ENCODE results near the gene UROS. TPM values are rescaled to one million over a fixed set of nuclear protein-coding genes. Genes with fewer than 3 reads are reported as not detected.

The UROS gene
- total RNA-seq, 1 donor from 2014 or later = 54.0 TPM

DNA sequence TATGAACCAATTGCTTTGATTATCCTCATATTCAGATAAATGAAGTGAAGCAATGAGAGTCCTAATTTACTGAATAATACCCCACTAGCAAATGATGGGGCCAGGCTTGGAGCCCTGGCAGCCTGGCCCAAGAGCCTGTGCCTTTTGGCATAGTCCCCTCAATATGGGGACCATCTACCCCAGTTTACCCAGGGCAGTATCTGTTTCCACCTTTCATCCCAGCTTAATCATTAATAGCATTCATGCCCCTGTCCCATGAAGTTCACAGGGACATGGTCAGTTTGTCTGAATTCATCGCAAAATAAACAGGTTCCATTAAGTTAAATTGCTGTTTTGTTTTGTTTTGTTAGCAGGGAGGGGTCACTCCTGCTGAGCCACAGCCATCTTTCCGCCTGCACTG lies 25.8 kb upstream of the UROS start:
- TF ChIP-seq, protein P1, sequence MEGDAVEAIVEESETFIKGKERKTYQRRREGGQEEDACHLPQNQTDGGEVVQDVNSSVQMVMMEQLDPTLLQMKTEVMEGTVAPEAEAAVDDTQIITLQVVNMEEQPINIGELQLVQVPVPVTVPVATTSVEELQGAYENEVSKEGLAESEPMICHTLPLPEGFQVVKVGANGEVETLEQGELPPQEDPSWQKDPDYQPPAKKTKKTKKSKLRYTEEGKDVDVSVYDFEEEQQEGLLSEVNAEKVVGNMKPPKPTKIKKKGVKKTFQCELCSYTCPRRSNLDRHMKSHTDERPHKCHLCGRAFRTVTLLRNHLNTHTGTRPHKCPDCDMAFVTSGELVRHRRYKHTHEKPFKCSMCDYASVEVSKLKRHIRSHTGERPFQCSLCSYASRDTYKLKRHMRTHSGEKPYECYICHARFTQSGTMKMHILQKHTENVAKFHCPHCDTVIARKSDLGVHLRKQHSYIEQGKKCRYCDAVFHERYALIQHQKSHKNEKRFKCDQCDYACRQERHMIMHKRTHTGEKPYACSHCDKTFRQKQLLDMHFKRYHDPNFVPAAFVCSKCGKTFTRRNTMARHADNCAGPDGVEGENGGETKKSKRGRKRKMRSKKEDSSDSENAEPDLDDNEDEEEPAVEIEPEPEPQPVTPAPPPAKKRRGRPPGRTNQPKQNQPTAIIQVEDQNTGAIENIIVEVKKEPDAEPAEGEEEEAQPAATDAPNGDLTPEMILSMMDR (conservative IDR thresholded peaks at IDR 0.05) = no peak
- Mint-ChIP-seq H3K27ac (ENCODE audit: unreplicated experiment) (no peak overlapping the region), H3K4me1 (peaks cover 3% of the 10 kb centered on the region), H3K9me3 (no peaks in the 10 kb centered on the region), H3K27me3 (ENCODE audit: low read depth) (no peaks in the 10 kb centered on the region), H3K36me3 (ENCODE audit: low read depth) (peaks cover 19% of the 10 kb centered on the region), H3K4me3 (no peak overlapping the region)
- DNase-seq (ENCODE audit: low read depth, low spot score) = no peak

DNA sequence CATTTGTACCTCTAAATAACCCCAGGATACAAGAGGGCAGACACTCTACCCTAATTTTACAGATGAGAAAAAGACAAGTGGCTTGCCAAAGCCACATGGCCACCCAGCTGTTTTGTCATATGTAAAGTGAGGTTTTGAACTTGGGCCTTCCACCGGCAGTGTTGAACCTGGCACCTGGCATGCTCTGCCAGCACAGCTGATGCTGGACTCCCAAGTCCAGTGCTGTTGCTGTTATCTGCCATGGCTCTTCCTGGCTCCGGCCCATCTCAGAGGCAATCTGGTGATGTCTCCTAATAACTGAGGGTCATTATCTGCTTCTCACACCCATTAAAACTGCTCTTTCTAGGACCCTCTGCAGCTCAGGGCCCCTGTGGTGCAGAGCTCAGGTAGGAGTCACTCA lies 25.3 kb upstream of the UROS start:
- TF ChIP-seq, protein P1 (conservative IDR thresholded peaks at IDR 0.05) = no peak
- DNase-seq (ENCODE audit: low read depth, low spot score) = no peak
- Mint-ChIP-seq H3K27ac (ENCODE audit: unreplicated experiment) (no peak overlapping the region), H3K9me3 (no peaks in the 10 kb centered on the region), H3K4me3 (no peak overlapping the region), H3K27me3 (ENCODE audit: low read depth) (no peaks in the 10 kb centered on the region), H3K4me1 (no peaks in the 10 kb centered on the region), H3K36me3 (ENCODE audit: low read depth) (peaks cover 19% of the 10 kb centered on the region)

DNA sequence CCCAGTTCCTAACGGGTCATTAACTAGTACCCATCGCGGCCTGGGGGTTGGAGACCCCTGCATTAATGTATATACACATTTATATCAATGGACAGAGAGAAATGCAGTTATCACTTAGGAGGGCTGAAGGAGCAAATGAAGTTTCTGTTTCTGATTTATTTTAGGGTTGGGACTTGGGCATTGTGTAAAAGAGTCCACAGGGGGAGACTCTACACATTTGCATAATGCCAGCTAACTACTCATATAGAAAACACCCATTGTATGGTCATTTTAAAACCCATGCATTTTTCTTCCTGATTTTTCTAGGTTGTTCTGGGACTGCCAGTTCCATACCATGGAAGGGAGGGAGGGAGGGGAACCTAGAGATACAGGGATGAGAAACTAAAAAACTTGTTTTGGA lies 23.8 kb upstream of the UROS start:
- TF ChIP-seq, protein P1 (conservative IDR thresholded peaks at IDR 0.05) = no peak
- Mint-ChIP-seq H3K4me1 (no peaks in the 10 kb centered on the region), H3K9me3 (no peaks in the 10 kb centered on the region), H3K27ac (ENCODE audit: unreplicated experiment) (no peak overlapping the region), H3K36me3 (ENCODE audit: low read depth) (peaks cover 19% of the 10 kb centered on the region), H3K4me3 (no peak overlapping the region), H3K27me3 (ENCODE audit: low read depth) (no peaks in the 10 kb centered on the region)
- DNase-seq (ENCODE audit: low read depth, low spot score) = no peak

DNA sequence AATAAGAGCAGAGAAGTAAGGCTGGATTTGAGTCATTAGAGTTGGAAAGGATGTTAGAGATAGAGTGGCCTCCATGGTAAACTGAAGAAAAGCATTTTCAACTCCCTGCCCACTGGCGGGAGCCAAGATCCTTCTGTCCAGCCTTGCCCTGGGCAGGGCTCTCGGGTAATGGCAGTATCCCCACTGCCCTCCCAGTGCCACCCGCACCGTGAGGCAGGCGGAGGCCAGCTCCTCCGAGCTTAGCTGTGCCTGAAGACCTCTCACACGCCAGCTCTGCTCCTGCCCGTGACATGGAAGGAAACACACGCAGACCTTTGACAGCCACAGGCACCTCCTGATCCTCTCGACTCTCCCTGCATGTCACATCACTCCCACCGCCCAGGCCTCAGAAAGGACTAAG lies 22.6 kb upstream of the UROS start:
- no peak overlapping the region for H3K4me3 Mint-ChIP-seq
- TF ChIP-seq, protein P1 (conservative IDR thresholded peaks at IDR 0.05) = no peak
- no peaks in the 10 kb centered on the region for H3K9me3 Mint-ChIP-seq
- peaks cover 14% of the 10 kb centered on the region for H3K36me3 Mint-ChIP-seq (ENCODE audit: low read depth)
- H3K4me1 Mint-ChIP-seq = no peaks in the 10 kb centered on the region
- no peak overlapping the region for H3K27ac Mint-ChIP-seq (ENCODE audit: unreplicated experiment)
- no peaks in the 10 kb centered on the region for H3K27me3 Mint-ChIP-seq (ENCODE audit: low read depth)
- DNase-seq (ENCODE audit: low read depth, low spot score) = no peak

DNA sequence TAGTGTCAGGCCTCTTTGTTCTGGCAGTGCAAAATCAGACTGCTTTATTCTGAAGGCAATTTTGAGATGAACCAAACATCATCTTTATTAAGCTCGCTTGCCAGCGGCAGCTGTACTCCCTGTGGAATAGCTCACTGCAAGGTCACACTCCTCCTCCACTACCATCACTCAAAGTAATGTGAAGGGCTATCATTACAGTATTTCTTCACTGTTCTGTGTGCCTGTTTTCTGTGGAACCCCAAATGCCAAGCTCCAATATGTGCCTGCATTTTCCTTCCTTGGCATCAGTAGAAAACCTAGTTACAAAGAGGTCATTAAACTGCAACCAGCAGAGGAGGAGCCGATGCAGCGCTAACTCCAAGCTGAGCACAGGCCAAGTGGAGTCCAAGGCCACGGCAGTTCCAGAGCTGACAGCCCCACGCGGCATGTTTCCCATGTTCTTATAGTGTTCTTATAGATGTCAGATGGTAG lies 21.7 kb upstream of the UROS start:
- Mint-ChIP-seq H3K36me3 (ENCODE audit: low read depth) (peaks cover 13% of the 10 kb centered on the region), H3K27ac (ENCODE audit: unreplicated experiment) (no peak overlapping the region), H3K4me1 (no peaks in the 10 kb centered on the region), H3K4me3 (no peak overlapping the region), H3K27me3 (ENCODE audit: low read depth) (no peaks in the 10 kb centered on the region), H3K9me3 (no peaks in the 10 kb centered on the region)
- no peak for DNase-seq (ENCODE audit: low read depth, low spot score)
- TF ChIP-seq, protein P1 (conservative IDR thresholded peaks at IDR 0.05) = no peak

Measured in neural crest cell (in vitro differentiated cells).